Measurements from ENCODE around the gene DFFA. TPM values are rescaled to one million over a fixed set of nuclear protein-coding genes. Genes with fewer than 3 reads are reported as not detected.
"Not testable (repeated sequence)": the region's sequence is repeated elsewhere in the genome, so short reads cannot be mapped to it uniquely, and the experiment has no call there.

The DFFA gene
- total RNA-seq, 1 donor from 2014 or later: 24.0 TPM

DNA sequence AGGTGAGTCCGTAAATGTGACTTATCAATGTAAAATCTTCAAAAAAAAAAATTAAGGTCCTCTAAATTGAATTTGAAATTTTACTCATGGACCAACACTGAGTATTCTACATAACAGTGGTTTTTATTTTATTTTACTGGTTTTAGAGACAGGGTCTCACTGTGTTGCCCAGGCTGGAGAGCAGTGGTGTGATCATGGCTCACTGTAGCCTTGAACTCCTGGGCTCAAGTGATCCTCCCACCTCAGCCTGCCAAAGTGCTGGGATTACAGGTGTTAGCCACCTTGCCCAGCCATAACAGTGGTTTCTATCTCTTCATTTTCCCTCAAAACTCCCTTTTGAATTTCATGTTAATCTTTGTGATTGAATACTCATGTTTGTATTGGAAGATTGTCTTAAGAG lies 56.4 kb downstream of the DFFA start:
- ATAC-seq; intact Hi-C loops (cut with DNase I); DNase-seq (ENCODE audit: missing footprints): not testable (repeated sequence)

DNA sequence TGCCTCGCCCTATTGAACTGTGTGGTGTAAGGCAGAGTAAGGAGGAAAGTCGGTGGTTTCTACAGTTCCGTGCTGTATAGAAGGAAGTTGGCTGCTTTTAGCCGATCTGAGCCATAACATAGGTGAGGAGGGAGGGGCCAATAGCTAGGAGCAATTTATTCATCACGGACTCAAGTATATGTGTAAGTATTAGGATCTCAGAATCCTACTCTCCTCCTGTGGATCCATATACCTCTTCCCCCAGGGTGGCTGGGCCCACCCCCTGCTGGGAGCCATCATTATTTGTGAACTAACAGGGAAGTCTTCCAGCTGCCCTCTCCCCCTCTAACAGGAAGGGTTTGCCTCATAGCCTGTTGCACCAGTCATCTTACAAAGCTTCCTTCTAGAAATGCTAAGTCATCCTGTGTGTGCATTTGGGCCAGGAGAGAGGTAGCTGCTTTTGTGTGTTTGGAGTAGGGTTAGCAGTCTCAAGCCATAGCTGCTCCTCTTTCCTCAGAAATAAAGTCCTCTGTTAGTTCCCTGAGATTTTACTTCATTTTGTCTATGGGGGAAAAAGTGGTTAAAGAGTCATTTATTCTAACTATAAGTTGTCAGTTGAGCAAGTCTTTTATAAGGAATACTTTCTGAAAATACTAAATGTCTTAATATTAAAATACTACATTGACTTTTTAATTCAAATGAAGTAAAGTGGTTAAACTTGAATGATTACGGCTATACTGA lies 57.0 kb downstream of the DFFA start:
- peak; percentile 54 for ATAC-seq
- DNase-seq (ENCODE audit: missing footprints): no peak
- intact Hi-C loops (cut with DNase I): no loop called here

GRCh38 chr1:10407201-10407600 lies 65.1 kb downstream of the DFFA start:
- ATAC-seq: no peak
- intact Hi-C loops (cut with DNase I): no loop called here

More at GRCh38 chr1:10407201-10407600, 65.1 kb downstream of the DFFA start:
- DNase-seq (ENCODE audit: missing footprints): no peak

Other genes starting within 250 kb of the DFFA start
- gene PGD, start 73.5 kb downstream of the DFFA start, total RNA-seq: 42.1 TPM
- 7.6 TPM for gene CENPS, start 42.1 kb downstream of the DFFA start, total RNA-seq
- gene CORT, start 22.5 kb downstream of the DFFA start, total RNA-seq: 0.32 TPM
- gene PEX14, start 2.4 kb upstream of the DFFA start, total RNA-seq: 17.8 TPM

Data from Right ventricle myocardium inferior (tissue), 1 donor.